ENCODE data around the gene RB1. TPM values are rescaled to one million over a fixed set of nuclear protein-coding genes. Genes with fewer than 3 reads are reported as not detected.

The RB1 gene
- total and polyA plus RNA-seq, 2 donors (not counting 1 experiment from before 2014, with no cell fraction given) = 24.0 to 70.4 TPM

DNA sequence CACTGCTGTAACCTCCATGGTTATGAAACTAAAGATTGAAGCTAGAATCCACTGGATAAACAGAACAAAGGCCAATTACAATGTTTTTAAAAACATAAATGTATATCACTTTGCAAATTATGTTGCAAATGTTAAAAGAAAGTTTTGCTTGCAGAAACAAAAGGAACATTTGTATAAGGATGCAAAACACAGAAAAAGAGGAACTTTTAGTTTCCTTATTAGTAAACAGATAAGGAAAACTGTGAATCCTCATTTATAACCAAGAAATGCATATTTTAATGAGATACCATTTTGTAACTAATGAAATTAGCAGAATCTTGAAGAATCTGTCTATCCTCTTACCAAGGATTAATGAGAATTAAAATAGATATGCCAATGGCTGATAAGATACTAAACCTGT is 77.0 kb downstream of the RB1 start:
- H3K4me3 Mint-ChIP-seq = no peak overlapping the region
- ChIA-PET POLR2A (no interaction called here), CTCF (interaction anchor here (1.0 kb wide), 1 partner anchor 46 kb away, joined by 3 read pairs; no protein-coding TSS in a partner anchor)
- peaks cover 7% of the 10 kb centered on the region for H3K4me1 Mint-ChIP-seq
- H2AFZ ChIP-seq (ENCODE audit: insufficient read depth, low read depth, low read length, poor library complexity, severe bottlenecking) = no peak overlapping the region
- no peaks in the 10 kb centered on the region for H3K27me3 ChIP-seq (replicated peaks in 1 of 4; ENCODE audit: control extremely low read depth in 1 of 4, control insufficient read depth in 3 of 4, insufficient read depth in 4 of 4, low read length in 3 of 4)
- no peak for DNase-seq
- H3K4me2 ChIP-seq (replicated peaks; ENCODE audit: low read depth, low read length, poor library complexity, severe bottlenecking) = no peak overlapping the region
- H3K36me3 ChIP-seq (replicated peaks in 1 of 2; ENCODE audit: control extremely low read depth in 1 of 2, control insufficient read depth in 1 of 2, extremely low read depth in 1 of 2, insufficient read depth in 2 of 2, low read length in 1 of 2) = peaks cover 12 to 50% of the 10 kb centered on the region in 2 experiments
- H4K20me1 ChIP-seq (ENCODE audit: control insufficient read depth, insufficient read depth, low read length, poor library complexity, severe bottlenecking) = no peaks in the 10 kb centered on the region
- no peak for ATAC-seq (ENCODE audit: low read depth)
- H3K27me3 Mint-ChIP-seq = no peaks in the 10 kb centered on the region
- no peak overlapping the region for H3K27ac Mint-ChIP-seq
- no peak overlapping the region for H3K27ac ChIP-seq (ENCODE audit: low read length in 2 of 2)
- no peak for TF ChIP-seq EZH2 (IDR thresholded peaks at IDR 0.05; ENCODE audit: borderline replicate concordance, insufficient read depth, low read depth, low read length, poor library complexity, severe bottlenecking)
- TF ChIP-seq, protein P1, sequence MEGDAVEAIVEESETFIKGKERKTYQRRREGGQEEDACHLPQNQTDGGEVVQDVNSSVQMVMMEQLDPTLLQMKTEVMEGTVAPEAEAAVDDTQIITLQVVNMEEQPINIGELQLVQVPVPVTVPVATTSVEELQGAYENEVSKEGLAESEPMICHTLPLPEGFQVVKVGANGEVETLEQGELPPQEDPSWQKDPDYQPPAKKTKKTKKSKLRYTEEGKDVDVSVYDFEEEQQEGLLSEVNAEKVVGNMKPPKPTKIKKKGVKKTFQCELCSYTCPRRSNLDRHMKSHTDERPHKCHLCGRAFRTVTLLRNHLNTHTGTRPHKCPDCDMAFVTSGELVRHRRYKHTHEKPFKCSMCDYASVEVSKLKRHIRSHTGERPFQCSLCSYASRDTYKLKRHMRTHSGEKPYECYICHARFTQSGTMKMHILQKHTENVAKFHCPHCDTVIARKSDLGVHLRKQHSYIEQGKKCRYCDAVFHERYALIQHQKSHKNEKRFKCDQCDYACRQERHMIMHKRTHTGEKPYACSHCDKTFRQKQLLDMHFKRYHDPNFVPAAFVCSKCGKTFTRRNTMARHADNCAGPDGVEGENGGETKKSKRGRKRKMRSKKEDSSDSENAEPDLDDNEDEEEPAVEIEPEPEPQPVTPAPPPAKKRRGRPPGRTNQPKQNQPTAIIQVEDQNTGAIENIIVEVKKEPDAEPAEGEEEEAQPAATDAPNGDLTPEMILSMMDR (IDR thresholded peaks at IDR 0.05) = no peak
- no peaks in the 10 kb centered on the region for H3K4me1 ChIP-seq (ENCODE audit: control insufficient read depth in 2 of 2, insufficient read depth in 2 of 2, low read length in 2 of 2)
- no peaks in the 10 kb centered on the region for H3K9me3 Mint-ChIP-seq (ENCODE audit: insufficient read depth)
- H3K79me2 ChIP-seq (ENCODE audit: control insufficient read depth, insufficient read depth, low read length) = no peaks in the 10 kb centered on the region
- H3K9ac ChIP-seq (ENCODE audit: low read length) = no peak overlapping the region
- intact Hi-C loops (cut with micrococcal nuclease) = loop anchor here (10.0 kb wide), 1 partner anchor 46 kb away; no protein-coding TSS in a partner anchor
- no peaks in the 10 kb centered on the region for H3K9me3 ChIP-seq (ENCODE audit: control extremely low read depth in 1 of 3, control insufficient read depth in 2 of 3, insufficient read depth in 1 of 3, low read length in 2 of 3)
- H3K4me3 ChIP-seq (ENCODE audit: control extremely low read depth in 1 of 5, extremely low read depth in 1 of 5, insufficient read depth in 1 of 5, low read depth in 2 of 5, low read length in 4 of 5) = no peak overlapping the region

DNA sequence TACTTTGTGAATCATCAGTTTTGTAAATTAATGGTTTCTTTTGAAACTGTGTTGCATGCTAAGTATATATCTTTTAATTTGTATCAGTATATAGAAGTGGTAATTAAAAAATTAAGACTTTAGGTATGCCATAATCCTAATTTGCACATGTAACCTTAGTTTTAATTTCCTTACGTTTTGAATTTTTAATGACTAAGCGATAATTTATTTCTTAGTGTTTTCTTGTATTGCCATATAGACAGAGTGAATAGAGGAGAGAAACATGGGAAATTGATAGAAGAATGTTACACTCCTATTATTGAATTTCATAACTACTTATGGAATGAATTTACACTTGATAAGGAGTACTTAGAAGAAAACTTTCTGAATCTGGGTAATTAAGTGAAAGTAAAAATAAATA is 79.8 kb downstream of the RB1 start:
- Histone ChIP-seq H2AFZ (ENCODE audit: insufficient read depth, low read depth, low read length, poor library complexity, severe bottlenecking) (no peak overlapping the region), H3K36me3 (replicated peaks in 1 of 2; ENCODE audit: control extremely low read depth in 1 of 2, control insufficient read depth in 1 of 2, extremely low read depth in 1 of 2, insufficient read depth in 2 of 2, low read length in 1 of 2) (peaks cover 12 to 47% of the 10 kb centered on the region in 2 experiments), H3K4me1 (ENCODE audit: control insufficient read depth in 2 of 2, insufficient read depth in 2 of 2, low read length in 2 of 2) (no peaks in the 10 kb centered on the region), H3K9ac (ENCODE audit: low read length) (no peak overlapping the region), H3K4me3 (ENCODE audit: control extremely low read depth in 1 of 5, extremely low read depth in 1 of 5, insufficient read depth in 1 of 5, low read depth in 2 of 5, low read length in 4 of 5) (no peak overlapping the region), H3K9me3 (ENCODE audit: control extremely low read depth in 1 of 3, control insufficient read depth in 2 of 3, insufficient read depth in 1 of 3, low read length in 2 of 3) (no peaks in the 10 kb centered on the region), H3K27me3 (replicated peaks in 1 of 4; ENCODE audit: control extremely low read depth in 1 of 4, control insufficient read depth in 3 of 4, insufficient read depth in 4 of 4, low read length in 3 of 4) (no peaks in the 10 kb centered on the region), H3K79me2 (ENCODE audit: control insufficient read depth, insufficient read depth, low read length) (no peaks in the 10 kb centered on the region), H4K20me1 (ENCODE audit: control insufficient read depth, insufficient read depth, low read length, poor library complexity, severe bottlenecking) (no peaks in the 10 kb centered on the region), H3K27ac (ENCODE audit: low read length in 2 of 2) (no peak overlapping the region), H3K4me2 (replicated peaks; ENCODE audit: low read depth, low read length, poor library complexity, severe bottlenecking) (no peak overlapping the region)
- ChIA-PET CTCF (no interaction called here), POLR2A (no interaction called here)
- H3K4me3 Mint-ChIP-seq = no peak overlapping the region
- TF ChIP-seq EZH2 (IDR thresholded peaks at IDR 0.05; ENCODE audit: borderline replicate concordance, insufficient read depth, low read depth, low read length, poor library complexity, severe bottlenecking) = no peak
- TF ChIP-seq, protein P1 (IDR thresholded peaks at IDR 0.05) = no peak
- peaks cover 7% of the 10 kb centered on the region for H3K4me1 Mint-ChIP-seq
- DNase-seq (no peak), ATAC-seq (ENCODE audit: low read depth) (no peak)
- no peak overlapping the region for H3K27ac Mint-ChIP-seq
- WGBS (ENCODE audit: insufficient coverage) = no CpG with 5 or more reads among the region's 2 CpGs
- intact Hi-C loops (cut with micrococcal nuclease) = loop anchor here (10.0 kb wide), 1 partner anchor 49 kb away; no protein-coding TSS in a partner anchor
- no peaks in the 10 kb centered on the region for H3K27me3 Mint-ChIP-seq
- H3K9me3 Mint-ChIP-seq (ENCODE audit: insufficient read depth) = no peaks in the 10 kb centered on the region

All from B cell (primary cell).